Neural cell (in vitro differentiated cells): ENCODE results near the gene GP5.

Experiments
- CTCF ChIP-seq: fragments of 450-650 bp; IDR thresholded peaks from 2 replicates; pipeline ENCODE4 v1.5.1; 2014; ENCODE audit warnings: antibody characterized with exemption, mild to moderate bottlenecking, moderate library complexity; ENCODE audit not compliant: poor library complexity, severe bottlenecking
- EP300 ChIP-seq: fragments of 450-650 bp; conservative IDR thresholded peaks from 2 replicates; pipeline ENCODE4 v1.6.1; 2014; ENCODE audit warnings: antibody characterized with exemption, mild to moderate bottlenecking, moderate library complexity; ENCODE audit not compliant: poor library complexity, severe bottlenecking
- EZH2 ChIP-seq: fragments of 200-600, 300-800 bp; shearing (Covaris generic), sonication (generic); IDR thresholded peaks from 2 replicates; pipeline ENCODE4 v1.6.1; 2014; ENCODE audit warnings: antibody characterized with exemption, low read length, borderline replicate concordance, mild to moderate bottlenecking; ENCODE audit not compliant: insufficient read depth, poor library complexity, severe bottlenecking
- RAD21 ChIP-seq: fragments of 450-650 bp; conservative IDR thresholded peaks from 2 replicates; pipeline ENCODE4 v1.6.1; 2014; ENCODE audit warnings: antibody characterized with exemption, mild to moderate bottlenecking, moderate library complexity
- REST ChIP-seq: IDR thresholded peaks from 2 replicates; pipeline ENCODE4 v1.6.1; 2012; ENCODE audit warnings: borderline replicate concordance
- TAF1 ChIP-seq: IDR thresholded peaks from 2 replicates; pipeline ENCODE4 v1.6.1; 2012; ENCODE audit warnings: low read depth

- TF ChIP-seq REST (no peak), CTCF (no peak), RAD21 (no peak), EP300 (no peak), EZH2 (no peak), TAF1 (no peak)
Measured at GRCh38 chr3:194350726-194351071, 48.4 kb downstream of the GP5 start.
